ENCODE results near the gene PHF1.
"Not testable (repeated sequence)": the region's sequence is repeated elsewhere in the genome, so short reads cannot be mapped to it uniquely, and the experiment has no call there.

DNA sequence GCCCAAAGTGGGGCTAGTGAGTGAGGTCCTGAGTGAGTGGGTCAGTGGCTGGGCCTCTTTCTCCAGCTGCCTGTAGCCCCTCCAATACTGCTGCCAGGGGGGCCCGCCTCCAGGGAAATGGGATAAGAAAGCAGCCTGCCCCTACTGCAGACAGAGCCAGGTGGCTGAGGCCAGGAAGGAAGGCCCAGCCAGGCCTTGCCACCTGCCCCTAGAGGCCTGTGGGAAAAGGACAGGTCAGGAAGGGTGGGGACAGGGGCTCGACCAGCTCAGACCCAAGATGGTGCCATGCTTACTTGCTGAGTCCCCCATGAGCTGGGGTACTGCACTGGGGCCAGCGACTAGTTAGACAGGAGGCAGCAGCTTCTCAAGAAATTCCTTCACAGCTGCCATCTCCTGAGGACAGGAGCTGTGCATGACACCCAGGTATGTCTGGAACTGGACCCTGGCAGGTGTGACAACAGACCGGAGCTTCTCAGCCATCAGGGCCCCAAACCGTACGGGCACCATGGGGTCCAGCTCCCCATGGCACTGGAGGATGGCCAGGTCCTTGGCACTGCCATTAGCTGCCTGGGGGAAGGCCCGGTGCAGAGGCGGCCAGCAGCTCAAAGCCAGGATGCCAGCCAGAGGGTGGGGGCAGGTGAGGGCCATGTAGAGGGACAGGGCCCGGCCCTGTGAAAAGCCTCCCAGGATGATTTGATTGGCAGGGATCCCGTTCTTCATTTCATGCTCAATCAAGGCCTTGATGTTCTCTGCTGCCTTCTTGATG is 45.4 kb upstream of the PHF1 start:
- TF ChIP-seq POLR2A (IDR thresholded peaks at IDR 0.05; ENCODE audit: extremely low read depth, insufficient read length) = not testable (repeated sequence)
- TF ChIP-seq, protein P1, sequence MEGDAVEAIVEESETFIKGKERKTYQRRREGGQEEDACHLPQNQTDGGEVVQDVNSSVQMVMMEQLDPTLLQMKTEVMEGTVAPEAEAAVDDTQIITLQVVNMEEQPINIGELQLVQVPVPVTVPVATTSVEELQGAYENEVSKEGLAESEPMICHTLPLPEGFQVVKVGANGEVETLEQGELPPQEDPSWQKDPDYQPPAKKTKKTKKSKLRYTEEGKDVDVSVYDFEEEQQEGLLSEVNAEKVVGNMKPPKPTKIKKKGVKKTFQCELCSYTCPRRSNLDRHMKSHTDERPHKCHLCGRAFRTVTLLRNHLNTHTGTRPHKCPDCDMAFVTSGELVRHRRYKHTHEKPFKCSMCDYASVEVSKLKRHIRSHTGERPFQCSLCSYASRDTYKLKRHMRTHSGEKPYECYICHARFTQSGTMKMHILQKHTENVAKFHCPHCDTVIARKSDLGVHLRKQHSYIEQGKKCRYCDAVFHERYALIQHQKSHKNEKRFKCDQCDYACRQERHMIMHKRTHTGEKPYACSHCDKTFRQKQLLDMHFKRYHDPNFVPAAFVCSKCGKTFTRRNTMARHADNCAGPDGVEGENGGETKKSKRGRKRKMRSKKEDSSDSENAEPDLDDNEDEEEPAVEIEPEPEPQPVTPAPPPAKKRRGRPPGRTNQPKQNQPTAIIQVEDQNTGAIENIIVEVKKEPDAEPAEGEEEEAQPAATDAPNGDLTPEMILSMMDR (IDR thresholded peaks at IDR 0.05; ENCODE audit: low read depth, low read length) = not testable (repeated sequence)
- TF ChIP-seq, protein P2, sequence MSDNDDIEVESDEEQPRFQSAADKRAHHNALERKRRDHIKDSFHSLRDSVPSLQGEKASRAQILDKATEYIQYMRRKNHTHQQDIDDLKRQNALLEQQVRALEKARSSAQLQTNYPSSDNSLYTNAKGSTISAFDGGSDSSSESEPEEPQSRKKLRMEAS (IDR thresholded peaks at IDR 0.05; ENCODE audit: low read depth, low read length) = not testable (repeated sequence)

All from NB4 (cell line).